ENCODE measurements around the gene BCL2L14. TPM values are rescaled to one million over a fixed set of nuclear protein-coding genes. Genes with fewer than 3 reads are reported as not detected.

The BCL2L14 gene
- total RNA-seq, 4 donors from 2014 or later, result not detected

- intact Hi-C loops (cut with DNase I; ENCODE audit: low total_unique reads), result no loop called here
These were observed 20.3 kb downstream of the BCL2L14 start for GRCh38 chr12:12091071-12091470.

GRCh38 chr12:12091977-12092663, 21.4 kb downstream of the BCL2L14 start:
- no peak for DNase-seq (ENCODE audit: low spot score in 2 of 2)
- H3K4me3 ChIP-seq (ENCODE audit: low read depth, poor library complexity, severe bottlenecking), result no peak overlapping the region
- intact Hi-C loops (cut with DNase I; ENCODE audit: low total_unique reads), result no loop called here
- 55 to 65% methylated on average over 14 of the region's 14 CpGs for WGBS, 2 donors
- TF ChIP-seq POLR2A (IDR thresholded peaks at IDR 0.05) (no peak), CTCF (IDR thresholded peaks at IDR 0.05) (no peak)

More at GRCh38 chr12:12091071-12091470, 20.3 kb downstream of the BCL2L14 start:
- 58 to 62% methylated on average over 3 of the region's 3 CpGs for WGBS, 2 donors
- TF ChIP-seq CTCF (IDR thresholded peaks at IDR 0.05) (no peak), POLR2A (IDR thresholded peaks at IDR 0.05) (no peak)
- DNase-seq (ENCODE audit: low spot score in 2 of 2), result no peak
- H3K4me3 ChIP-seq (ENCODE audit: low read depth, poor library complexity, severe bottlenecking), result no peak overlapping the region

- 85 to 98% methylated on average over 4 of the region's 4 CpGs for WGBS, 2 donors
- no peak for TF ChIP-seq POLR2A (IDR thresholded peaks at IDR 0.05)
- no peak for TF ChIP-seq CTCF (IDR thresholded peaks at IDR 0.05)
- no peak for DNase-seq (ENCODE audit: low spot score in 2 of 2)
These were observed 23.7 kb downstream of the BCL2L14 start for GRCh38 chr12:12094481-12094880.

GRCh38 chr12:12095021-12095420, 24.3 kb downstream of the BCL2L14 start:
- 79 to 84% methylated on average over 3 of the region's 3 CpGs for WGBS, 2 donors
- H3K4me3 ChIP-seq (ENCODE audit: low read depth, poor library complexity, severe bottlenecking), result no peak overlapping the region
- DNase-seq (ENCODE audit: low spot score in 2 of 2), result no peak
- TF ChIP-seq CTCF (IDR thresholded peaks at IDR 0.05), result no peak
- TF ChIP-seq POLR2A (IDR thresholded peaks at IDR 0.05), result no peak
- intact Hi-C loops (cut with DNase I; ENCODE audit: low total_unique reads), result no loop called here

More at GRCh38 chr12:12094481-12094880, 23.7 kb downstream of the BCL2L14 start:
- intact Hi-C loops (cut with DNase I; ENCODE audit: low total_unique reads), result no loop called here
- H3K4me3 ChIP-seq (ENCODE audit: low read depth, poor library complexity, severe bottlenecking), result no peak overlapping the region

- DNase-seq (ENCODE audit: low spot score in 2 of 2), result no peak
- TF ChIP-seq CTCF (IDR thresholded peaks at IDR 0.05), result no peak
- no peak for TF ChIP-seq POLR2A (IDR thresholded peaks at IDR 0.05)
- WGBS, 2 donors, result 60 to 63% methylated on average over 6 of the region's 6 CpGs
- no peak overlapping the region for H3K4me3 ChIP-seq (ENCODE audit: low read depth, poor library complexity, severe bottlenecking)
- intact Hi-C loops (cut with DNase I; ENCODE audit: low total_unique reads), result no loop called here
These were observed 27.4 kb downstream of the BCL2L14 start for GRCh38 chr12:12097891-12098690.

All from lower leg skin (tissue), 4 donors.